Measurements from ENCODE around the gene ANKRA2.
"Not testable (repeated sequence)": the region's sequence is repeated elsewhere in the genome, so short reads cannot be mapped to it uniquely, and the experiment has no call there.

Gene ANKRA2

GRCh38 chr5:73550016-73550415 is 15.4 kb downstream of the ANKRA2 start:
- no peak for DNase-seq (ENCODE audit: low read depth)

DNA sequence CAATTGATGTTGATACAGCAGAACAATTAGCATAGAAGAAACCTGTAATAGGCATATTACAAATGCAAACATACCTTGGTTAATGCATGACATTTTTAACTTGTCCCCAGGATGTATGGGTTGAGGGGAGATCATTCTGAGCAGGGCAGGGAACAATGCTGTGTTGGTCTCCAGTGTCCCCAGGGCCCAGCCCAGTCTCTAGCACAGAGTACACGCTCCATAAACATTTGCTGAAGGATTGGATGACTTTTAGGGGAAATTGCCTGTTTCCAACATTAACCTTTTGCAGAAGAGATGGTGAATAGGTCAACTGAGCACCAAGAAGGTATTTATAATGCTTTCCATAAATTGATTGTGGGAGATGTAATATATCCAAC is 20.0 kb downstream of the ANKRA2 start:
- DNase-seq (ENCODE audit: low read depth): no peak

DNA sequence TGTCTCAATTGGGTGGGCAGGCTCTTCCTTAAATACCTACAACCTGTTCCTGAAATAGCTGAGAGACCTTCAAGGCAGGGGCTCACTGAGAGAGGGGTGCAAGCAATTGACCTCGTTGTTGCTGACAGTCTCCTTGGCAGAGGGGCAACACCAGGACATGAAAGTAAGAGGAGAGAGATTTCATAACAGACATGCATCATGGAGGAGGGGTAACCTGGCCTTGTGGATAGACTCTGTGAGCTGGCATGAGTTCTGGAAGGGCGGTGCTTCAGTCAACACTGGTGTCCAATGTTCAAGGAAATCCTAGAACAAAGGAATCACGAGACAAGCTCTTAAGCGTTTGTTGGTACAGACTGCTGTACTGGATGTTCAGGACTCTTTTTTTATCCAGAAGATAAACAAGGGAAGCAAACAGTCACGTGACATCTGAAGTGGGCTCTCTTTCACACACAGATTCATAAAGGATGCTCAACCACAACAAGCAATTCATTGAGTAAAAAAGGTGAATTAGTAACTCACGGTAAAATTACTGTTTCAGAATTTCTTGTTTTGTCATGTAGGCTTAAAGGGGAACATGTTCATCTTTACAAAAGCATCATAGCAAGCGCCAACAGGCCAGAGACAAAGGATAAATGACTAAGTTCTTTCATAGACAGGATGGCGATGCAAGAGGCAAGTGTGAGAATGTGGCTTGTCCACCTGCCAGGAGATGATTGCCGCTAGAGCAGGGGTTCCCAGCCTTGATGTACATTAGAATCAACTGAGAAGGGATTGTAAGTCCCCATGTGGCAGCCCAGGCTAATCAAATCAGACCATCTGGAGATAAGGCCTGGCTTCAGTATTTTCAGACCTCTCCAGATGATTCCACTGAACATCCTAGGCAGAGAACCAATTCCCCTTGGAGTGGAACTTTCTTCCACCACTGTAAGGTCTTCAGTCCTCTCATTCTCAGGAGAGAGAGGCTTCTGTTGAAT is 20.7 kb downstream of the ANKRA2 start:
- DNase-seq (ENCODE audit: low read depth): no peak

GRCh38 chr5:73542020-73542419 is 23.4 kb downstream of the ANKRA2 start:
- no peak for DNase-seq (ENCODE audit: low read depth)

DNA sequence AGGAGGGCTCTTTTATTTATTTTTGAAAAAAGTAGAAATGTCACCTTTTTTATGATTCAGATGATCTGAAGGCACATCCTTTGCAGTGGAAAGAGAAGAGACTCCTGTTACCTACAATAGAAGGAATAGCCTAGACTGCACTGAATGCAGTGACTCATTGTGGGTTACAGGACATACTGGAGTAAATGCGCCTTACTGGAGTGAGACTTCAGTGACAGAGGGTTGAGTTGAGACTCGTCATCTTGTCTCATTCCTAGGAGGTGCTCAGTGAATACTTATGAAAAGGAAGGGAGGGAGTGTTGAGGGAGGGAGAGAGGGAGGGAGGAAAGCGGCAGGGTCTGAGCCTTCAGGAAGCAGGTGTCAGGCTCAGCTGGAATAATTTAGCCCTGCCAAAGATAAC is 25.2 kb downstream of the ANKRA2 start:
- peak; percentile 75 for DNase-seq (ENCODE audit: low read depth)

DNA sequence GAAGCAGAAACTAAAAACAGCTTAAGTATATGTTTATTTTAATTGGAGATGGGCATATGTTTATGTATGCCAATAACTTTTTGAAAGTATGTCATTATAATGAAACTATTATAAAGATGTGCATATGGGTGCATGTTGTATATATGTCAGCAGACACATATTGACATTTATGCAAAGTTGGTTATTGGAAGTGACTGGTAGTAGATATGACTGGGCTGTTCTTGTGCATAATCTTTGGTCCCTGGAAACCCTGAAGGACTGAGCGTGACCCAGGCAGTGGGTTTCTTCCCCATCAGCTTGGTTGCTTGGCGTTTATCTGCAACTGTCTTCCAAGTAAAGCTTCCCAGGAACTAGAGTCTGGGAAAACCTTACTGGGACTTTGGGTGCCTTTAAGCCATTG is 25.7 kb downstream of the ANKRA2 start:
- no peak for DNase-seq (ENCODE audit: low read depth)

DNA sequence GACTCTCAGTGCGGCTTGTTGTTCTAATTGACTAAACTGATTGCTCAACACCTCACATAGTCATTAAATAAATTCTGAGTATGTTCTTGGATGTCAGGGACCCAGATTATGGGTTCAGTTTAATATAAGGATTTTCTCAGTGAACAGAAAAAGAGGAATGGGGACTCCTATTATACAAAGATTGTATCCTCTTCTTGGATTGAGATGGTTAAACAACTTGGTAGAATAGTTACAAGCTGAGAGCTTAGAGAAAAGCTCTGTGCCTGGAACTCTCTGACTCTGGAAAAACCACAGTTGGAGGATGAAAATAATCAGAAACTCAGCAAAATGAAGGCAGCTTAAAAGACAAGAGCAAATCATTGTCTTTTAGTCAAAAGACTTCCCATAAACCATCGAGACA is 30.5 kb downstream of the ANKRA2 start:
- DNase-seq (ENCODE audit: low read depth): no peak

GRCh38 chr5:73534011-73534644 is 31.3 kb downstream of the ANKRA2 start:
- DNase-seq (ENCODE audit: low read depth): peak; percentile 17

GRCh38 chr5:73532195-73532594 is 33.2 kb downstream of the ANKRA2 start:
- no peak for DNase-seq (ENCODE audit: low read depth)

GRCh38 chr5:73531356-73531755 is 34.1 kb downstream of the ANKRA2 start:
- no peak for DNase-seq (ENCODE audit: low read depth)

DNA sequence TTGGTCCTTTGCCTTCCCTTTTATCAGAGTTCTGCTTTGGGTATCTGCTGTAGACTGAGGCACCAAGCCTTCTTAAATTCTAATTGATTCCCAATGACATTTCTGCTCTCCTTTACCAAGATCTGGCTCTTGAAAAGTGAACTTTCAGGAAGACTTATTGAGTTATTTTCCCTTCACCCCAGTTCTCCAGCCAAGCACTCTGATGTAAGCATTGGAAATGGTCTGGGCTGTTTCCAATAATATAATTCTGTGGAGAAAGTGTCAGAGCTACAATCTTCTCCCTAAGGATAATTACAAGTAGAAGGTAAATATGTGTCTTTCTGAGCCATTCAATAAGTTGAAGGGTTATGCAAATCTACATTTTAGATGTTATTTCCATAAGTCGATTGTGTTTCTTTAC is 36.4 kb downstream of the ANKRA2 start:
- DNase-seq (ENCODE audit: low read depth): no peak

- no peak for DNase-seq (ENCODE audit: low read depth)
These were observed 37.2 kb downstream of the ANKRA2 start for GRCh38 chr5:73528248-73528647.

GRCh38 chr5:73525606-73526203 is 39.7 kb downstream of the ANKRA2 start:
- DNase-seq (ENCODE audit: low read depth): no peak

DNA sequence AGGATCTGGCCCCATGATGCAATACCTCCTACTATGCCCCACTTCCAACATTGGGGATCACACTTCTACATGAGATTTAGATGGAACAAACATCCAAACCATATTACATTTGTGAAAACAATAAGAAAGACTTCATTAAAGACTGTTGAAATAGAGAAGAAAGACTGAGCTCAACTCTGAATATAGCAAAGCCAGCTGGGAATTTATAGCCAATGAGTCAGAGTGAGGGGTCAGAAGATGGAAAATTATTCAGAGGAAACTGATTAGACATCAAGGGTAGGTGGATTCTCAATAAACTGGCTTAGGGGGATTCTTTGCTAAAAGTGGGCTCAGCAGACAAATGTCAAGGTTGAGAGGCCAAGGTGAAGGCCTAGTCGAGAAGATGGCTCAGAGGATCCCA is 41.6 kb downstream of the ANKRA2 start:
- DNase-seq (ENCODE audit: low read depth): peak; percentile 23

DNA sequence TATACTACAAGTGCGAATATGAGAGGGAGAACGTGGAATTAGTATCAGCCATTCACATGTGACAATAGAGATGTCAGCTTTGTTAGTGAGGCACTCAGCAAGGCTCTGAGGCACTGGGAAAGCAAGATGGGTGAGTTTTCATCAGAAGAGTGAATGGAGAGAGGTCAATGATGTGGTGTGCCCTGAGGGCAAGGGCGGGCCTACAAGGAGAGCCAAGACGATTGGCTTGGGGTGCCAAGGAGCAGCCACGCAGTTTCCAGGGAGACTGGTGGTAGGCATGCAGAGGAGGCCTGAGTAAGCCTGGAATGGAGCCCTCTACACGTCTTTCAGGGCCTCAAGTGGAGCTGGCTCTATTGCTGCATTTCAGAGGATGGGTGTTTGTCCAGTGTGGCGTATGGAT is 42.5 kb downstream of the ANKRA2 start:
- no peak for DNase-seq (ENCODE audit: low read depth)

- DNase-seq (ENCODE audit: low read depth): peak; percentile 79
These were observed 45.7 kb downstream of the ANKRA2 start for GRCh38 chr5:73519531-73520283.

GRCh38 chr5:73515232-73515631 is 50.2 kb downstream of the ANKRA2 start:
- DNase-seq (ENCODE audit: low read depth): no peak

DNA sequence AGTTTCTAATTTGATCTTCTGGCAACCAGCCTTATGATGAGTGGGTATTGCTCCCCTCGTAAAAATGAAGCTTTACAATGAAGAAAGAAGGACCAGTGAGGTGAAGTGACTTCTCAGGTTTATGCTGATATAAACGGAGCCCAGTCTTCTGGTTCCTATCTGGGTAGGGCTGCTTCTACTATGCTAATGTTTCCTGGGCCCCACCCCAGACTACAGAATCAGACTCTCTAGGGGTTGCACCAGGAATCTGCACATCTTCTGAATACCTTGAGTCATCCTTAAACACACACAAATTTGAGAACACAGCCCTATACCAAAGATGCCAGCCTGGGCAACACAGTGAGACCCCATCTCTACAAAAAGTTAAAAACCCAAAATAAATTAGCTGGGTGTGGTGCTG is 51.0 kb downstream of the ANKRA2 start:
- no peak for DNase-seq (ENCODE audit: low read depth)

DNA sequence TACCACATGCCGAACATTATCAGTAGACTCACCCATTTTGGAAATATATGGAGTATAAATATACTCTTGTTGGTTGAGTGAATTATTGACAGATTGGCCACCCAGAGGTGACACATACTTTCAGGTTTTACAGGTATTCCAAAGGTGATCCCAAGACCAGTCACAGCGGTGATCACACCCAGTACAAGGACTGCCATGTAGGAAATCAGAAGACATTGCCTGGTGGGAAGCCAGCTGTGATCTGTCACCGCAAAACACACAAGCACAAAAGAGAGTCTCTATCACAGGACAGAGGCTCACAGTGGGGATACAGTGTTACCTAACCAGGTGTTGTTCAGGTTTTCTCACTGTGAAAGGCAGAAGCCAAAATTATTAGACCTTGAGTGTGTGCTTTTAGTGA is 51.4 kb downstream of the ANKRA2 start:
- no peak for DNase-seq (ENCODE audit: low read depth)

DNA sequence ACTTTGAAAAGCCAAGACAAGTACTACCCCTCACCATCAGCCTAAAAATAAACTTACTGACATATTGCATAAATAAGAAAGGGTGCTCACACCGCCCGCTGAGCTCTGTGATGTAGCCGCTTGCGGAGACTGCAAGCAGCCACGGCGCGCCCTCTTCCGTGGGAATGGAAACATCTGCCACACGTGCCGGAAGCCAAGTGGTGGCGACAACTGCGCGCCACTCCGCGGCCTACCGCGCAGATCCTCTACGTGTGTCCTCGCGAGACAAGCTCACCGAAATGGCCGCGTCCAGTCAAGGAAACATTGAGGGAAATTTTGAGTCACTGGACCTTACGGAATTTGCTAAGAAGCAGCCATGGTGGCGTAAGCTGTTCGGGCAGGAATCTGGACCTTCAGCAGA is 56.9 kb downstream of the ANKRA2 start:
- DNase-seq (ENCODE audit: low read depth): not testable (repeated sequence)

- DNase-seq (ENCODE audit: low read depth): no peak
These were observed 58.4 kb downstream of the ANKRA2 start for GRCh38 chr5:73507062-73507461.

DNA sequence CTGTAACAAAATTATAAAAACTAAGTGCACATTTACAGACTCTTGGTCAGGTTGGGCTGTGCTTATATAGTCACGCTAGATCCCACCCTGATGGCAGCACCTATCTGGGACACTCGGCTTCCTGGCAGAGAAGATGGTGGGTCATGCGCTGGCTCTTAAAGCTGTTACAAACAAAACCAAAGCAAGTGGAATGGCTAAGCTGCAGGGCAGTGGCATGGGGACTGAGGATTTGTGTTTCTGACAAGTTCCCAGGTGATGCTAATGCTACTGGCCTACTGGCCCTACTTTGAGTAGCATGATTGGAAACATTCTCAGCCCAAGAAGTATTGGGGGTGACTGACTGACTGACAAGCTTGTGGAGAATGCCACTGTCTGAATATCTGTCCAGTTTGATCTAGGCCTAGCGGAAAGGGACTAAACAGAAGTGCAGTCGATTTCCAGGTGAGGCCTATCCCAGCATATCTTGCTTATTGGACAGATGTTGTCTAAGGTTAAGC is 58.9 kb downstream of the ANKRA2 start:
- no peak for DNase-seq (ENCODE audit: low read depth)

Measured in iris pigment epithelial cell (primary cell).